HepG2 (cell line): Measurements from ENCODE around the gene OR6S1. TPM values are rescaled to one million over a fixed set of nuclear protein-coding genes. Genes with fewer than 3 reads are reported as not detected.

Experiments
- BHLHE40 ChIP-seq: IDR thresholded peaks from 2 replicates; pipeline ENCODE4 v1.6.1; 2011; ENCODE audit warnings: low read length, improper control_type of control experiment
- HMG20B ChIP-seq: conservative IDR thresholded peaks from 2 replicates; pipeline ENCODE4 v1.6.1; 2016; ENCODE audit warnings: missing genetic modification reagents, missing compliant biosample characterization
- HNF4A ChIP-seq: sonication (generic); formaldehyde crosslinking; IDR thresholded peaks from 2 replicates; pipeline ENCODE4 v1.4.0; 2020; ENCODE audit warnings: missing genetic modification reagents
- MBD4 ChIP-seq: IDR thresholded peaks from 2 replicates; pipeline ENCODE4 v1.6.1; 2012; ENCODE audit warnings: low read length, inconsistent platforms, borderline replicate concordance
- MIER3 ChIP-seq: IDR thresholded peaks from 2 replicates; pipeline ENCODE4 v1.6.1; 2016; ENCODE audit warnings: missing compliant biosample characterization, borderline replicate concordance
- PRPF4 ChIP-seq: fragments of 200-400 bp; formaldehyde crosslinking; IDR thresholded peaks from 2 replicates; pipeline ENCODE4 v1.6.1; 2016; ENCODE audit warnings: low read length, low read depth; ENCODE audit not compliant: poor library complexity, severe bottlenecking
- SETDB1 ChIP-seq: sonication (generic); formaldehyde crosslinking; IDR thresholded peaks from 2 replicates; pipeline ENCODE4 v1.5.1; 2020; ENCODE audit warnings: missing genetic modification reagents, mild to moderate bottlenecking, borderline replicate concordance
- SP5 ChIP-seq: IDR thresholded peaks from 2 replicates; pipeline ENCODE4 v1.6.1; 2016; ENCODE audit warnings: low read depth, borderline replicate concordance
- TOE1 ChIP-seq: sonication (generic); formaldehyde crosslinking; IDR thresholded peaks from 2 replicates; pipeline ENCODE4 v1.4.0; 2020; ENCODE audit warnings: mild to moderate bottlenecking, missing genetic modification reagents
- ZNF296 ChIP-seq: sonication (generic); formaldehyde crosslinking; conservative IDR thresholded peaks from 2 replicates; pipeline ENCODE4 v1.5.0; 2020; ENCODE audit warnings: mild to moderate bottlenecking, missing genetic modification reagents
- ZNF3 ChIP-seq: IDR thresholded peaks from 2 replicates; pipeline ENCODE4 v1.7.0; 2017; ENCODE audit warnings: inconsistent platforms
- ZNF891 ChIP-seq: sonication (generic); formaldehyde crosslinking; IDR thresholded peaks from 2 replicates; pipeline ENCODE4 v1.5.0; 2020; ENCODE audit warnings: mild to moderate bottlenecking, missing genetic modification reagents
- polyA plus RNA-seq, 8 experiments: library from polyadenylated mRNA; depleted of rRNA in 3 of 8; stranded (reverse) in 7 of 8; unstranded in 1 of 8; fragments of >200 nt; fragmentation: Illumina TruSeq in 4 of 8; extraction: Trizol in 4 of 8; gene quantifications; 2 replicates each; pipeline versions ENCODE4 v1.2.1 to v1.2.3, GENCODE V29; 2011 to 2016; ENCODE audit warnings: low read depth in 4 of 8, missing spikeins in 1 of 8, mixed read lengths in 1 of 8; ENCODE audit not compliant: insufficient read depth in 1 of 8
- total RNA-seq, 5 experiments: library from RNA; depleted of rRNA; stranded (reverse); fragments of >200 nt; fragmentation: Illumina TruSeq; extraction: Trizol; gene quantifications; 2 replicates each; pipeline ENCODE4 v1.2.3, GENCODE V29; 2016; ENCODE audit warnings: low read depth in 1 of 5
- TF ChIP-seq, protein P1 (sequence below): sonication (generic); formaldehyde crosslinking; IDR thresholded peaks from 2 replicates; pipeline ENCODE4 v1.4.0; 2020; ENCODE audit warnings: missing genetic modification reagents
- TF ChIP-seq, protein P2 (sequence below): IDR thresholded peaks from 2 replicates; pipeline ENCODE4 v1.6.1; 2016; ENCODE audit warnings: missing compliant biosample characterization, missing genetic modification reagents, borderline replicate concordance
- TF ChIP-seq, protein P3 (sequence below): sonication (generic); formaldehyde crosslinking; IDR thresholded peaks from 2 replicates; pipeline ENCODE4 v1.5.1; 2020; ENCODE audit warnings: missing genetic modification reagents, mild to moderate bottlenecking, borderline replicate concordance
- TF ChIP-seq, protein P4 (sequence below): fragments of 450-650 bp; IDR thresholded peaks from 2 replicates; pipeline ENCODE4 v1.6.1; 2017
- TF ChIP-seq, protein P5 (sequence below): sonication (generic); formaldehyde crosslinking; conservative IDR thresholded peaks from 2 replicates; pipeline ENCODE4 v1.8.0; 2022; ENCODE audit warnings: low read depth, missing genetic modification reagents
- TF ChIP-seq, protein P6 (sequence below): sonication (generic); formaldehyde crosslinking; conservative IDR thresholded peaks from 2 replicates; pipeline ENCODE4 v1.4.0; 2020; ENCODE audit warnings: missing genetic modification reagents

The OR6S1 gene
- total and polyA plus RNA-seq, 2 of the 13 experiments (the other 11 are each of a cell fraction or from before 2014, with no cell fraction given), result 0.09 TPM; not detected in 1

DNA sequence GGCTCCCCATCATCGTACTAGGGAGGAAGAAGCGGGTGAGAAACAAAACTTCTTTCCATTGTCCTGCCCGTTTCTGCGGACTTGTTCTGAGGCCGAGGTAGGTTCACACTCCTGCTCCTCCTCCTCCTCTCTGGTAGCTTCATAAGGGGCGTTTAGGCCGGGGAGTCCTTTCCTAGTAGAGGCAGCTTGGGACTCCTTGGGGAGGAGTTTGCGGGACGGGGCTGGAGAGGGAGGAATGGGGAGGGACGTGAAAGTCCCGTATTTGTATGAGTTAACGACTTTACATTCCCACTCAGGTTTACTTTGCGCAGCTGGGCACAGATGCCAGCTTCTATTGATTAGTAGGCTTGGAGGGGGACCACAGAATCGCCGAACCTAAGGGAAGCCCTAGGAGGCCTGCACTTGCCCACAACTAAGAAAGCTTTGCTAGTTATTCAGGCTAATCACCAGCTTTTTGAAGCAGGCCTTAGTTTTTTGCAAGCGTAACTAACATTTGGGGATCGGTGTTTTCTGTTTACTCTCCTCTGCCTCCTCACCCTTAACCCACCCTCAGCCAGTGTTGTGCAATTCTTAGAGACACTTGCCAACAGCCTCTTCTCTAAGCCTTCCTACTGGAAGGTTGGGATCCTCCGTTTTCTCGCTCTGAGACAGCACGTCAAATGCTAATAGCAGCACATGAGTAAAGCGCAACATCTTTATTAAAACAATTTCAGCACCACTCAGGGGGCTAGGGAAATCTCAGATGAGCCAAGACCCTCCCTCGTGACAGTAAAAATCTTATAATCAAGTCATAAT is 43.4 kb upstream of the OR6S1 start (continued):
- no peak for TF ChIP-seq SETDB1
- TF ChIP-seq, protein P1, sequence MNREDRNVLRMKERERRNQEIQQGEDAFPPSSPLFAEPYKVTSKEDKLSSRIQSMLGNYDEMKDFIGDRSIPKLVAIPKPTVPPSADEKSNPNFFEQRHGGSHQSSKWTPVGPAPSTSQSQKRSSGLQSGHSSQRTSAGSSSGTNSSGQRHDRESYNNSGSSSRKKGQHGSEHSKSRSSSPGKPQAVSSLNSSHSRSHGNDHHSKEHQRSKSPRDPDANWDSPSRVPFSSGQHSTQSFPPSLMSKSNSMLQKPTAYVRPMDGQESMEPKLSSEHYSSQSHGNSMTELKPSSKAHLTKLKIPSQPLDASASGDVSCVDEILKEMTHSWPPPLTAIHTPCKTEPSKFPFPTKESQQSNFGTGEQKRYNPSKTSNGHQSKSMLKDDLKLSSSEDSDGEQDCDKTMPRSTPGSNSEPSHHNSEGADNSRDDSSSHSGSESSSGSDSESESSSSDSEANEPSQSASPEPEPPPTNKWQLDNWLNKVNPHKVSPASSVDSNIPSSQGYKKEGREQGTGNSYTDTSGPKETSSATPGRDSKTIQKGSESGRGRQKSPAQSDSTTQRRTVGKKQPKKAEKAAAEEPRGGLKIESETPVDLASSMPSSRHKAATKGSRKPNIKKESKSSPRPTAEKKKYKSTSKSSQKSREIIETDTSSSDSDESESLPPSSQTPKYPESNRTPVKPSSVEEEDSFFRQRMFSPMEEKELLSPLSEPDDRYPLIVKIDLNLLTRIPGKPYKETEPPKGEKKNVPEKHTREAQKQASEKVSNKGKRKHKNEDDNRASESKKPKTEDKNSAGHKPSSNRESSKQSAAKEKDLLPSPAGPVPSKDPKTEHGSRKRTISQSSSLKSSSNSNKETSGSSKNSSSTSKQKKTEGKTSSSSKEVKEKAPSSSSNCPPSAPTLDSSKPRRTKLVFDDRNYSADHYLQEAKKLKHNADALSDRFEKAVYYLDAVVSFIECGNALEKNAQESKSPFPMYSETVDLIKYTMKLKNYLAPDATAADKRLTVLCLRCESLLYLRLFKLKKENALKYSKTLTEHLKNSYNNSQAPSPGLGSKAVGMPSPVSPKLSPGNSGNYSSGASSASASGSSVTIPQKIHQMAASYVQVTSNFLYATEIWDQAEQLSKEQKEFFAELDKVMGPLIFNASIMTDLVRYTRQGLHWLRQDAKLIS (CRISPR knock-in tag), result no peak
- no peak for TF ChIP-seq ZNF296
- no peak for TF ChIP-seq ZNF891 (CRISPR knock-in tag)
- TF ChIP-seq, protein P2, sequence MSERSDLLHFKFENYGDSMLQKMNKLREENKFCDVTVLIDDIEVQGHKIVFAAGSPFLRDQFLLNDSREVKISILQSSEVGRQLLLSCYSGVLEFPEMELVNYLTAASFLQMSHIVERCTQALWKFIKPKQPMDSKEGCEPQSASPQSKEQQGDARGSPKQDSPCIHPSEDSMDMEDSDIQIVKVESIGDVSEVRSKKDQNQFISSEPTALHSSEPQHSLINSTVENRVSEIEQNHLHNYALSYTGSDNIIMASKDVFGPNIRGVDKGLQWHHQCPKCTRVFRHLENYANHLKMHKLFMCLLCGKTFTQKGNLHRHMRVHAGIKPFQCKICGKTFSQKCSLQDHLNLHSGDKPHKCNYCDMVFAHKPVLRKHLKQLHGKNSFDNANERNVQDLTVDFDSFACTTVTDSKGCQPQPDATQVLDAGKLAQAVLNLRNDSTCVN (CRISPR knock-in tag), result no peak; the same call in 1 of the 2 replicates
- TF ChIP-seq TOE1, result no peak
- TF ChIP-seq MBD4, result no peak
- no peak for TF ChIP-seq HMG20B (CRISPR knock-in tag)
- TF ChIP-seq PRPF4, result peak; percentile 7
- TF ChIP-seq, protein P3, sequence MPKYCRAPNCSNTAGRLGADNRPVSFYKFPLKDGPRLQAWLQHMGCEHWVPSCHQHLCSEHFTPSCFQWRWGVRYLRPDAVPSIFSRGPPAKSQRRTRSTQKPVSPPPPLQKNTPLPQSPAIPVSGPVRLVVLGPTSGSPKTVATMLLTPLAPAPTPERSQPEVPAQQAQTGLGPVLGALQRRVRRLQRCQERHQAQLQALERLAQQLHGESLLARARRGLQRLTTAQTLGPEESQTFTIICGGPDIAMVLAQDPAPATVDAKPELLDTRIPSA, result no peak
- TF ChIP-seq, protein P4, sequence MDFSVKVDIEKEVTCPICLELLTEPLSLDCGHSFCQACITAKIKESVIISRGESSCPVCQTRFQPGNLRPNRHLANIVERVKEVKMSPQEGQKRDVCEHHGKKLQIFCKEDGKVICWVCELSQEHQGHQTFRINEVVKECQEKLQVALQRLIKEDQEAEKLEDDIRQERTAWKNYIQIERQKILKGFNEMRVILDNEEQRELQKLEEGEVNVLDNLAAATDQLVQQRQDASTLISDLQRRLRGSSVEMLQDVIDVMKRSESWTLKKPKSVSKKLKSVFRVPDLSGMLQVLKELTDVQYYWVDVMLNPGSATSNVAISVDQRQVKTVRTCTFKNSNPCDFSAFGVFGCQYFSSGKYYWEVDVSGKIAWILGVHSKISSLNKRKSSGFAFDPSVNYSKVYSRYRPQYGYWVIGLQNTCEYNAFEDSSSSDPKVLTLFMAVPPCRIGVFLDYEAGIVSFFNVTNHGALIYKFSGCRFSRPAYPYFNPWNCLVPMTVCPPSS, result no peak
- TF ChIP-seq, protein P5, sequence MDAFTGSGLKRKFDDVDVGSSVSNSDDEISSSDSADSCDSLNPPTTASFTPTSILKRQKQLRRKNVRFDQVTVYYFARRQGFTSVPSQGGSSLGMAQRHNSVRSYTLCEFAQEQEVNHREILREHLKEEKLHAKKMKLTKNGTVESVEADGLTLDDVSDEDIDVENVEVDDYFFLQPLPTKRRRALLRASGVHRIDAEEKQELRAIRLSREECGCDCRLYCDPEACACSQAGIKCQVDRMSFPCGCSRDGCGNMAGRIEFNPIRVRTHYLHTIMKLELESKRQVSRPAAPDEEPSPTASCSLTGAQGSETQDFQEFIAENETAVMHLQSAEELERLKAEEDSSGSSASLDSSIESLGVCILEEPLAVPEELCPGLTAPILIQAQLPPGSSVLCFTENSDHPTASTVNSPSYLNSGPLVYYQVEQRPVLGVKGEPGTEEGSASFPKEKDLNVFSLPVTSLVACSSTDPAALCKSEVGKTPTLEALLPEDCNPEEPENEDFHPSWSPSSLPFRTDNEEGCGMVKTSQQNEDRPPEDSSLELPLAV (CRISPR knock-in tag), result no peak
- TF ChIP-seq SP5 (CRISPR knock-in tag), result no peak; the same call in 1 of the 2 replicates
- TF ChIP-seq ZNF3 (CRISPR knock-in tag), result 0 out of 2 replicates have a peak, but pooled peaks have one; percentile 23
- no peak for TF ChIP-seq BHLHE40
- no peak for TF ChIP-seq MIER3 (CRISPR knock-in tag)
- TF ChIP-seq, protein P6, sequence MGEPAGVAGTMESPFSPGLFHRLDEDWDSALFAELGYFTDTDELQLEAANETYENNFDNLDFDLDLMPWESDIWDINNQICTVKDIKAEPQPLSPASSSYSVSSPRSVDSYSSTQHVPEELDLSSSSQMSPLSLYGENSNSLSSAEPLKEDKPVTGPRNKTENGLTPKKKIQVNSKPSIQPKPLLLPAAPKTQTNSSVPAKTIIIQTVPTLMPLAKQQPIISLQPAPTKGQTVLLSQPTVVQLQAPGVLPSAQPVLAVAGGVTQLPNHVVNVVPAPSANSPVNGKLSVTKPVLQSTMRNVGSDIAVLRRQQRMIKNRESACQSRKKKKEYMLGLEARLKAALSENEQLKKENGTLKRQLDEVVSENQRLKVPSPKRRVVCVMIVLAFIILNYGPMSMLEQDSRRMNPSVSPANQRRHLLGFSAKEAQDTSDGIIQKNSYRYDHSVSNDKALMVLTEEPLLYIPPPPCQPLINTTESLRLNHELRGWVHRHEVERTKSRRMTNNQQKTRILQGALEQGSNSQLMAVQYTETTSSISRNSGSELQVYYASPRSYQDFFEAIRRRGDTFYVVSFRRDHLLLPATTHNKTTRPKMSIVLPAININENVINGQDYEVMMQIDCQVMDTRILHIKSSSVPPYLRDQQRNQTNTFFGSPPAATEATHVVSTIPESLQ (CRISPR knock-in tag), result no peak
- TF ChIP-seq HNF4A (CRISPR knock-in tag), result no peak
